ENCODE data around the gene DNAH17.
A peak's percentile ranks its signal among the peaks of the same experiment; 100 is the strongest.

Gene DNAH17

DNA sequence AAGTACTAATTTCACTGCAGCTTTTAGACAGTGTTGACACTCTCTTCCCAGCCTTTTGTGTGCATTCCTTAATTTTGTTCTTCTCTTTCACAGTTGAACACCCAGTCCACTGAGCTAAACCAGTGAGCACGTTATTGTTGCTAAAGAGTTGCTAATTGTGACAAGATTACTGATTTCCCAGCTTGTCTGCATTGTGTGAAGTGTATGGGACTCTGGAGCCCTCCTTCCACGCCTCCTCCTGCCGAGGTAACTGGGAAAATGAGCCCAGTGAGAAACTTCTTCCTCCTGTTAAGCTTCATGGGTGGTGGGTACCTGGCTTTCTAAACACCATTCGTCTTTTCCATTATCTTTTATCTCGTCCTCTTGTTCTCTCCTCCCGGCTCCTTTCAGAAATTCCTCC lies 29.8 kb upstream of the DNAH17 start:
- no peak for DNase-seq
- intact Hi-C loops (cut with DNase I): no loop called here

DNA sequence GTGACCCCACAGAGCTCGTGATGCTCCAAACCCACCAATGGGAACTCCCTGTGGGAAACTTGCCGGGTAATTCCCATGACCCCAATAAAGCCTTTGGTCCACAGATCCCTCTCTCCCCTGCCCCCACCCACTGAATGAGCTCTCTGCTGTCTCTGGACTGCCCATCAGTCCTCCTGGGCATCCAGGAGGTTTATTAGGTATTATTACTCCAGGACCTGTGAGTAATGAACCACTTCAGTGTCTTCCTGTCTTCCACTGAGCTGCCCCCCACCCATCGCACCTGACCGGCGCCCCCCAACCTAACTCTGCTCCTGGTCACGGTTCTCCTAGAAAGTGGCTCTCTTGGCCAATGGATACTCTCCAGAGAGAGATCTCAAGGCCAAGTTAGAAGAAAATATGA lies 28.7 kb upstream of the DNAH17 start:
- no peak for DNase-seq
- intact Hi-C loops (cut with DNase I): no loop called here

DNA sequence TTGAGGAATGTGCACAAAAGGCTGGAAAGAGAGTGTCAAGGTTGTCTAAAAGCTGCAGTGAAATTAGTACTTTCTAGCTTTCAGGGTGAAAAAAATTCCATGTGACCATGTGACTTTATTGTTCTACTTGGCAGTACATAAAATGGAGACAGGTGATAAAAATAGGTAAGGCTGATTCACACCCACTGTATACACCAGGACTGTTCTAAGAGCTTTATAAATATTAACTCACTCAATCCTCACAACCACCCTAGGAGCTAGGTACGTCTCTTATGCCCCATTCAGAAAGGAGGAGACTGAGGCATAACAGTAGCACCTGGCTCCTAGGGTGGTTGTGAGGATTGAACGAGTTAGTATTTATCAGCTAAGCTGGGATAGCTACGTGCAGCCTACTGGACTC lies 28.2 kb upstream of the DNAH17 start:
- peak in 1 of 42 donors; percentile 9 for DNase-seq
- intact Hi-C loops (cut with DNase I): no loop called here

DNA sequence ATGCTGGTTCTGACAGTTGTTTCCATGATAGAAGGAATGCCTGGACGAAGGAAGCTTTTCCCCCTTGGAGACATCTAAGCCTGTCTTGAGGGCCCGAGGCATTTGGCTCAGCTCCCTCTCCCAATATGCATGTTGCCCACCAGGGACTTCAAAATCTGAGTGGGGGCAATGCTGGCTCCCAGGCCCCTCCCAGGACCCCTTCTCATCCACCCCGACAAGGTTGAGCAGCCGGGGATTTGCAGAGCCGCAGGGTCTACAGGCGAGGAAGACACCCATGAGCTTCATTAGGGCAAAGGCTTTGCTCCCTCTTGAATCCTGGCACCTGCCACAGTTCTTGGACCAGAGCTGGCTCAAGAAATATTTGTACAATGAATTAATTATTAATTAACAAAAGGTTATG lies 25.1 kb upstream of the DNAH17 start:
- intact Hi-C loops (cut with DNase I): no loop called here
- DNase-seq: no peak

DNA sequence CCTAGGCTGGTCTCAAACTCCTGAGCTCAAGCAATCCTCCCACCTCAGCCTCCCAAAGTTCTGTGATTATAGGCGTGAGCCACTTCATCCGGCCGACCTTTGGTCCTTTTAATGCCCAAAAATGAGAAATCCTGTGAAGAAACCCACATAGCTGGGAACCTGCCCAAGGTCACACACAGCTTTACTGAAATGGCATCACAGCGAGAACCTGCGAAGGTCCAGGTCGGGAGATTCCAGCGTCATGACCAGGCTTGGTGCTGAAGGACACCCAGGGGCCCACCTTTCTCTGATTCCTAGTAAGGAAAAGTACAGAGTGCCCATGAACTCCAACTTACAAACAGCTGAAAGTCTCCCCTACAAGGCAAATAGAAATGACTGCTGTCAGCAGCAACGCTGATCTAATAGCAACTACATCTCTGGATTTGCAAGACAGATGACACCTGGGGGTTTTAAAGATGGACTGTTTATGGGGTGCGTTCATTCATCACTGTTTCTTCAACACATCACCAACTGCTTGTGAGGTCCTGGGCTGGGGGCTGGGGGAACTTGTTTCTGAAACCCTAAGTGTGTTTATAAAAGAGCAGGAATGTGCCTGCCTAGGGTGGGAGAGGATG lies 24.5 kb upstream of the DNAH17 start:
- DNase-seq: no peak
- intact Hi-C loops (cut with DNase I): no loop called here

DNA sequence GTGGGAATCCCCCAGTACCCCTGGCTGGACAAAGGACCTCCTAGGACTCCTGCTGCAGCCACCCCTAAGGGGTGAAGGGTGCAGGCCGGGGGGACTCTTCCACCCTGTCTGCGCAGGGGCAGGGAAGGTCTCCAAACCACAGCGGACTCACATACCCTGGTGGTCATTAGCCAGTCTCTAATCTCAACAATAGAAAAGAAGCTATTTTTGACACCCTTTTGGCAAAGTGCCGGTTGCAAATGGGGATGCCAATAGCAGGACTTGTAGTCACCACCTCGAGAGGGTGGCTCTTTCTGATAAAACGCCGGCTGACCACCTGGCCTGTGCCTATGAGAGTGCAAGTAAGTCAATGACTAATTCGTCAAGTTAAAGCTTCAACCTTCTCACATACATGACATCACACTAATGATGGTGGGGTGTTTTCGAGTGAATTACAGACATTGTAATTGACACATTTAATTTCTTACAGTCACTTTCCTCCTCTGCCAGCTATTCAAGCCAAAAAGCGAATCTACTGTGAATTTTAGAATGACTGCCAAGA lies 23.1 kb upstream of the DNAH17 start:
- no peak for DNase-seq
- intact Hi-C loops (cut with DNase I): no loop called here

DNA sequence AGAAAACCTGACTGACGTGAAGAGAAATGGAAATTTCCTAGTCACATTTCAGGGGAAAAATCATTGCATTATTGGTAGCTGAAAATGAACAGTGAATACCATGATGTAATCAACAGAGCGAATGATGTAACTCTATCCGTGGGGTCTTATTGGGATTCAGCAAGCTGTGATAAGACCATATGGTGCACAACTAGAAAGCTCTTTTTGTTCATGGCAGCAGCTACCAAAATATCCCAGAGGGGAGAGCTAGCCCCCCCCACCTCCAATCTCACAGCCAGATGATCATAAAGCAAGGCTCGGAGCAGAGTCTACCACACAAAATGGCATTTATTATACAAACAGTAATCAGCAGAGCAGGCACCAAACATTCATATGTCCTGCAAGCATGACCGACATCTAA lies 22.2 kb upstream of the DNAH17 start:
- intact Hi-C loops (cut with DNase I): no loop called here
- DNase-seq: no peak

DNA sequence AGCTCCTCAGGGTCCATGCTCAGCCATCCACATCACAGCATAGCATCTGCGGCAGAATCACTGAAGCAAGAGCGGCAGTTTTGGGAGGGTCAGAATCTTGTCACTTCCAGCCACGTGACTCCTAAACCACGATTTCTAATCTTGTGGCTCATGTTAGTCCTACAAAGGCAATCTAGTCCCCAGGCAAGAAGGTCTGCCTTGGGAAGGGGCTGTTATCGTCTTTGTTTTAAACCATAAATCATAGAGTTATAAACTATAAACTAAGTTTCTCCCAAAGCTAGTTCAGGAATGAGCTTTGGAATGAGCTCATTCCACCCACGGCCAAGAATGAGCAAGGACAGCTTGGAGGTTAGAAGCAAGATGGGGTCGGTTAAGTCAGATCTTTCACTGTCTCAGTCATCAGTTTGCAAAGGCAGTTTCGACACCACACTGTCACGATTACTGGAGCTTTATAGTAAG lies 20.8 kb upstream of the DNAH17 start:
- intact Hi-C loops (cut with DNase I): no loop called here
- DNase-seq: peak in 4 of 42 donors; percentile 12 to 27 (median 16)

DNA sequence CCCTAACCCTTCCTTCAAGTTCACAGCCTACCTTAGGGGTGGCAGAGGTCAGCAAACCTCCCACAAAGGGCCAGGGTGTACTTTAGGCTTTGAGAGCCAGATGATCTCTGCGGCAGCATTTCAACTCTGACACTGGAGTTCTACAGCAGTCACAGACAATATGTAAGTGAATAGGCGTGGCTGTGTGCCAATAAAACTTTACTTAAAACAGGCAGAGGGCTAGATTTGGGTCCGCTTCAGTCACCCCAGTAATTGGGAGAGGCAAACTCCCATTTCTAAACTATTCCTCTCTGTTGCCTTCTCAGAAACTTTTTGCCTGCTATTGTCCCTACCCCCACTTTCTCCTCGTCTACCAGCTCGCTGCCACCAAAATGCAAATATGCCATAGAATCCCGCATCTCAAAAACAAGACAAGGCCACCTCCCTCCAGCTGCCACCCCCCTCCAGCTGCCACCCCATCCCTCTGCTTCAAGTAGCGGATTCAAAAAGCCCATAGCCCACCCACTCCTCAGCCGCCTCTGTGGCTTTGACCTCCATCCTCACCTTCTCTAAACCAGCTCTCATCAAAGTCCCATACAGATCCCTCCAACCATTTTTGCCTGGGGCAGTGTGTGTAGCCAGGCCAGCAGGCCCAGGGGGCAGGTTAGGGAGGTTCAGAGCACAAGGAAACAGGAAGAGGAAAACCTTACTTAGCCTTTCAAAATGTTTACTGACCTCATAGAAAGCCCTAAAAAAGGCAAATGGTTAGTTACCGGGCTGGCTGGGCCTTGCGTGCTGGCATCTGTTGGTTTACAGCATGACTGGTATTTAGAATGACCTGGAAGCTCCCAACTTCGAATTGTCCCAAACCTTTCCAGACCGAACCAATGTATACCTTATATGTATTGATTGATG lies 19.9 kb upstream of the DNAH17 start:
- DNase-seq: no peak
- intact Hi-C loops (cut with DNase I): no loop called here

DNA sequence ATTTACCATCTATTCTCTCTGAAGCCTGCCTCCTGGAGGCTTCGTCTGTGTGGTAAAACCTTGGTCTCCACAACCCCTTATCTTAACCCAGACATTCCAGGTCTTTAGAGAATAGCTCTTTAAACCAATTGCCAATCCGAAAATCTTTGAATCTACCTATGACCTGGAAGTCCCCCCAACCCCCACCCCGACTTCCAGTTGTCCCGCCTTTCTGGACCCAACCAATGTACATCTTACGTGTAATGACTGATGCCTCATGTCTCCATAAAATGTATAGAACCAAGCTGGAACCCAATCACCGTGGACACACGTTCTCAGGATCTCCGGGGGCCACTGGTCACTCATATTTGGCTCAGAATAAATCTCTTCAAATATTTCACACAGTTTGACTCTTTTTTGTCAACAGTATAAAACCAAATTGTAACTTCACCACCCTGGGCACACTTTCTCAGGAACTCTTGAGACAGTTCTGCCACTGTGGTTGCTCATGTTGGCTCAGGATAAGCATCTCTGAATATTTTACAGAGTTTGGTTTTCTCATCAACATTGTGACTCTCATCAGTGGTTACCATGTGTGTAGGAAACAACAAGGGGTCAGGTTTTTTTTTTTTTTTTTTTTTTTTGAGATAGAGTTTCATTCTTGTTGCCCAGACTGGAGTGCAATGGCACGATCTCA lies 18.1 kb upstream of the DNAH17 start:
- intact Hi-C loops (cut with DNase I): no loop called here
- no peak for DNase-seq

DNA sequence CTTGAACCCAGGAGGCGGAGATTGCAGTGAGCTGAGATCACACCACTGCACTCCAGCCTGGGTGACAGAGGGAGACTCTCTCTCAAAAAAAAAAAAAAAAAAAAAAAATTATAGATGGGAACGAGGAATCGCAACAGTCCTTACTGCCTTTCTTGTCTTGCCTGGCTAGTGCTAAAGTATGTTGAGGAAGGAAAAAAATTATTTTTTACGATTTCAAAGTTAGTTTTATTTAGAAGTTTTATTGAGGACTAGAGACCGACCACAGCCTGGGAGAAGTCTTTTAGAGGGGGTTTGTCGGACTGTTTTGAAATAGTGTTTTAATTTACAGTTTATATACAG lies 15.8 kb upstream of the DNAH17 start:
- intact Hi-C loops (cut with DNase I): no loop called here
- no peak for DNase-seq

DNA sequence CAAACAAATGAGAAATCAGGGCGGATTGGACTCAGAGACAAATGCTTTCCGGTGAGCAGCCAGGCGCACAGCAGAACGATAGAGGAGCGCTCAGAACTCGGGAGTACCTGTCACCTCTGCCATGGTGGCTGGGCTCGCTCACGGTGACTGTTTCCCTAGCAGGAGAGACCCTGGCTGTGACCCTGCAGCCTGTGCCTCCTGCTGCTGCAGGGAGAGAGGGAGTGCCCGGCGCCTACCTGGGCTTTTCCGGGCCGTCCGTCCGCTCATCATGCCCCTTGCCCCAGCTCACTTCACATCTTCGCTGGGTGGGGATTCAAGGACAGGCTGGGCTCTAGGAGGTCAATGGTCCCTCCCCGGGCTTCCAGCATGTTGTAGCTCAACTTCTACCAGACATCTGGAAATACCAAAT lies 14.1 kb upstream of the DNAH17 start:
- no peak for DNase-seq
- intact Hi-C loops (cut with DNase I): no loop called here

DNA sequence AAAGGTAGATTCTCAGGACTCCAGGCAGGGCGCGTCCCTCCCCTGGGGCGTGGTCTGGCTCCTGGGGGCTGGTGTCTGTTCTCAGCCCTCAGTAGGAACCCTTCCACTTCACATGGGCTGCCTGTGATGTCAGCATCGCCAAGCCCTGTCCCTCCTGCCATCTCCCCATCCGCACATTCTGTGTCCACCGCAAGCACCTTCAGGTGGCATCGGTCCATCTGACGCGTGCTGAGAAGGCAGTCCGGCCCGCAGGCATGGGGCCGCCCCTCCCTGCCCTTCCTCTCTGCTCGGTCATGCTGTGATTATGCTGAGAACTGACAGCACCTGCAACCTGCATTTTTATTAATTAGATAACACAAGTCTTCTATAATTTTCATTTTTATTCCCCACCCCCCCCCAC lies 12.7 kb upstream of the DNAH17 start:
- no peak for DNase-seq

DNA sequence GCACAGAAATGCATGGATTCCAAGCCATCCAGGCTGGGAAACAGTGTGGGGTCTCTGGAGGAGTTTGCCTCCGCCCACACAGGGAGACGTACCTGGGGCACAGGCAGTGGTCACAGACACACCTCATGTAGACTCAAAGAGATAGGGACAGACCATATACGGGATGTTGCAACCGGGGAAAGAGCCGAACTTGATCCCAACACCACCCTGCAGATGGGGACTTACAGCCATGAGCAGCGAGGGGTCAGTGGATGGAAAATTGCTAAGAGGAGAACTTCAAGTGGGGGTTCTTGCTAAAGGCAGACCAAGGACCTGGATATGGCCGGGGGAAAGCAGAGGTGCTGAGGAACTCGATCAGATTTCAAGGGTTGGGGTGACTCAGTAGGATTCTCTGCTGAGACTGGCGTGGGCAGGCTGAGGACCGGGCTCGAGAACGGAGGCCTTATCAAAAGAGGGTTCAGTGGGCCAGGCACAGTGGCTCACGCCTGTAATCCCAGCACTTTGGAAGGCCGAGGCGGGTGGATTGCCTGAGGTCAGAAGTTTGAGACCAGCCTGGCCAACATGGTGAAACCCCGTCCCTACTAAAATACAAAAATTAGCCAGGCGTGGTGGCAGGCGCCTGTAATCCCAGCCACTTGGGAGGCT lies 12.0 kb upstream of the DNAH17 start:
- DNase-seq: no peak
- intact Hi-C loops (cut with DNase I): no loop called here

More for the DNA sequence above, 12.7 kb upstream of the DNAH17 start:
- intact Hi-C loops (cut with DNase I): no loop called here

DNA sequence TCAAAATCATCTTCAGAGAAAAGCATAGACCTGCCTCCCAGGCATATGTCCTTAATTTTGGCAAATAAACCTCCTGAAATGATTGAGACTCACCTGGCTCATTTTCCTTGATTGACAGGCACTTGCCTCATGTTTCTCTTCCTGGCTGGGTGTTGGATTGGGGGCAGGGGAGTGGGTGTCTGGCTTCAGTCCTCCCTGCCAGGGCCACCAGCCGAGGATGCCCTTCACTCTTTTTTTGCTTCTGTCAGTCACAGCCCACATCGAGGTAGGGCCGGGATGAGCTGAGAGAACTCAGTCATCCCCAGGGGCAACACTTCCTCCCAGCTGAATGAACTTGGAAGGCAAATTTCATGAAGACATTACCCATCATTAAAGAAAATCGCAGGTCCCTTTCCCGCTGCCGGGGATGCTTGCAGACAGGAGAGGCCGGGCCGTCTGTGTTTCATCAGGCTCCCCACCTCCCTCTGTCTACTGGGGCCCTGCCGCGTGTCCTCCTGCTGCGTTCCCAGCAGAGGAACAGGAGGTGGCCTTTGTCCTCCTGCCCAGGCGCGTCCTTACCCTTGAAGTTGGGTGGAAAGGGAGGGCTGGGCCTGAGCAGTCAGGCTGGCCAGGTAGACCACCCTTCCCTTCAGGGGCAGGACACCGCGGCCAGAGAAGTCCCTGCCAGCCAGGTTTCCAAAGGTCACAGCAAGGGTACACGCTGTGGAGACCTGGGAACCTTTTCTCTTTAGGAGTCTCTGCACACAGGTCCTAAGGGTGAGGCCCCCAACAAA lies 11.2 kb upstream of the DNAH17 start:
- intact Hi-C loops (cut with DNase I): no loop called here
- no peak for DNase-seq

DNA sequence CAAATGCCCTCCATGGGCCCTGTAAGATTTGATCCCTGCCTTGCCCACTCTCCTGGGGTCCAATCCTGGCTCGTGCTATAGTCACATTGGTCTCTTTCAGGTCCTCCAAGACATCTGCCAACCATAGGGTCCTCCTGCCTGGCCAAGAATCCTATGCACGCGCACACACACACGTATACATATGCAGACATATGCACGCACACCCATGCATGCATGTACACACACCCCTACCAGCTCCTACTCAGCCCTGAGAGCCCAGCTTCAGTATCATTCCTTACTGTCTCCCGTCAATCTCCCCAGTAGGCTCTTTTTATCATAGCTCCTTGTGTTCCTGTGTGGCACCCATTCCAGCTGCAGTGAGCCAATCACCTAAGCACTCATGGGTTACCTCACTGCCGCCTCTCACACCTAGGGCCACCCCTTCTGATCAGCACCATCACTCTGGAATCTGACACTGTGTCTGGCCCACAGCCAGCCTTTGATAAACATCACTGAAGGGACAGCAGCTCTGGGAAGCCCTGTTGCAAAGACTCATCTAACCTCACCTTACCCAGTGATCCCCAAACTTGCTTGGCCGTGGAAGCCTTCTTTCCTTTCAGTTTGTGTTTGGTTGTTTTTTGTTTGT lies 7.9 kb upstream of the DNAH17 start:
- no peak for DNase-seq
- intact Hi-C loops (cut with DNase I): no loop called here

DNA sequence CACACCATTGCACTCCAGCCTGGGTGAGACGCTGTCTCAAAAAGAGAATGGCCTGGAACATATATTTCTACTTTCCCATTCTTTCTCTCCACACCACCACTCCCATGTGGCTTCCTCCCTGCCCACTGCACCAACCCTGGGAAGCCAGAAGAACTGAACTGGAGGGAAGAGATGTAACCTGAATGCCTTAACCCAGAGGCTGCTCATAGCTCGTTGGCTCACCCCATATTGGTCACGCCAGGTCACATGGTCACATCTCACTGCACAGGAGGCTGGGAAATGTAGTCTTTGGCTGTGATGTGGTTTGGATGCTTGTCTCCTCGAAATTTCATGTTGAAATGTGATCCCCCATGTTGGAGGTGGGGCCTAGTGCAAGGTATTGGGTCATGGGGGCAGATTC lies 5.9 kb upstream of the DNAH17 start:
- intact Hi-C loops (cut with DNase I): no loop called here
- no peak for DNase-seq

DNA sequence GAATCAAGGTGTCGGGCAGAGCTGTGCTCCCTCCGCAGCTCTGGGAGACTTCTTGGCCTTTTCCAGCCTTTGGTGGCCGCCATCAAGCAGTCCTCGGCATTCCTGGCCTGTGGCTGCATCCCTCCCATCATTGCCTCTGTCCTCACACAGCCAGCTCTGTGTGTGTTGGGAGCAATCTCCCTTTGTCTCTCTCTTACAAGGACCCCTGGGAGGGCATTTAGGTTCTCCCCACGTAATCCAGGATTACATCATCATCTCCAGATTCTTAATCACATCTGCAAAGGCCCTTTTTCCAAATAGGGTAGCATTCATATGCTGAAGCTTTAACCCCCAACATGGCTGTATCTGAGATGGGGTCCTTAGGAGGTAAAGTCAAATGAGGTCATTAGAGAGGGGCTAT lies 4.1 kb upstream of the DNAH17 start:
- intact Hi-C loops (cut with DNase I): no loop called here
- DNase-seq: no peak
